C4-2B (cell line): Measurements from ENCODE around the gene LRRC49.

Experiments used
- ZFX ChIP-seq: fragments of 450-650 bp; IDR thresholded peaks from 2 replicates; pipeline ENCODE4 v1.6.1; 2017
- TF ChIP-seq, protein P1 (sequence below): fragments of 450-650 bp; conservative IDR thresholded peaks from 2 replicates; pipeline ENCODE4 v1.5.1; 2017; ENCODE audit warnings: mild to moderate bottlenecking

GRCh38 chr15:70869346-70869745 lies 23.3 kb upstream of the LRRC49 start:
- TF ChIP-seq, protein P1, sequence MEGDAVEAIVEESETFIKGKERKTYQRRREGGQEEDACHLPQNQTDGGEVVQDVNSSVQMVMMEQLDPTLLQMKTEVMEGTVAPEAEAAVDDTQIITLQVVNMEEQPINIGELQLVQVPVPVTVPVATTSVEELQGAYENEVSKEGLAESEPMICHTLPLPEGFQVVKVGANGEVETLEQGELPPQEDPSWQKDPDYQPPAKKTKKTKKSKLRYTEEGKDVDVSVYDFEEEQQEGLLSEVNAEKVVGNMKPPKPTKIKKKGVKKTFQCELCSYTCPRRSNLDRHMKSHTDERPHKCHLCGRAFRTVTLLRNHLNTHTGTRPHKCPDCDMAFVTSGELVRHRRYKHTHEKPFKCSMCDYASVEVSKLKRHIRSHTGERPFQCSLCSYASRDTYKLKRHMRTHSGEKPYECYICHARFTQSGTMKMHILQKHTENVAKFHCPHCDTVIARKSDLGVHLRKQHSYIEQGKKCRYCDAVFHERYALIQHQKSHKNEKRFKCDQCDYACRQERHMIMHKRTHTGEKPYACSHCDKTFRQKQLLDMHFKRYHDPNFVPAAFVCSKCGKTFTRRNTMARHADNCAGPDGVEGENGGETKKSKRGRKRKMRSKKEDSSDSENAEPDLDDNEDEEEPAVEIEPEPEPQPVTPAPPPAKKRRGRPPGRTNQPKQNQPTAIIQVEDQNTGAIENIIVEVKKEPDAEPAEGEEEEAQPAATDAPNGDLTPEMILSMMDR, result no peak
- no peak for TF ChIP-seq ZFX
